GM12878 (cell line): ENCODE data around the gene MAB21L3. TPM values are rescaled to one million over a fixed set of nuclear protein-coding genes. Genes with fewer than 3 reads are reported as not detected.

Experiments used
- ATAC-seq: fragments of 200-7000 bp; cut with Tn5 transposase; 3 replicates; pipeline ENCODE4 v1.9.1; 2020; ENCODE audit warnings: mild to moderate bottlenecking, moderate library complexity
- BruUV-seq: library from RNA; stranded (reverse); fragments of 400-500 nt; replicated peaks from 2 replicates; lab custom pipeline; 2021; lab: Mats Ljungman, UMichigan
- CTCF ChIA-PET: fragments of 300-600 bp; sonication (Branson Sonifier 250); formaldehyde crosslinking; extraction: SDS; loops from one replicate; lab custom pipeline; 2021; ENCODE audit warnings: inconsistent platforms; lab: Yijun Ruan, JAX
- POLR2A ChIA-PET: fragments of 350-600 bp; formaldehyde crosslinking; extraction: SDS; loops from one replicate; lab custom pipeline; 2021; ENCODE audit warnings: inconsistent platforms; lab: Charles Lee
- RAD21 ChIA-PET: fragments of 300-600 bp; sonication (Branson Sonifier 250); formaldehyde crosslinking; loops from one replicate; lab custom pipeline; 2023; ENCODE audit warnings: antibody characterized with exemption; ENCODE audit not compliant: unreplicated experiment; lab: Charles Lee
- SMC1A ChIA-PET: fragments of 300-600 bp; sonication (Branson Sonifier 250); formaldehyde crosslinking; loops from one replicate; lab custom pipeline; 2023; ENCODE audit not compliant: unreplicated experiment, uncharacterized antibody; lab: Charles Lee
- DNase-seq: peaks from one replicate; pipeline ENCODE4 v3.0.0-alpha.2; 2011; ENCODE audit warnings: low read depth, low spot score
- FAIRE-seq: peaks from 3 replicates; lab custom pipeline; 2011; peaks lifted over from hg19 to GRCh38; lab: Jason Lieb, UNC
- H2AFZ ChIP-seq: 2 replicates; pipeline ENCODE4 v1.6.0; 2011; ENCODE audit warnings: low read depth, low read length, control low read depth; ENCODE audit not compliant: control insufficient read depth
- H3K27ac ChIP-seq: 2 replicates; pipeline ENCODE4 v1.5.1; 2011; ENCODE audit warnings: control low read depth; ENCODE audit not compliant: control insufficient read depth, insufficient read depth
- H3K27me3 ChIP-seq, 2 experiments: replicated peaks in 1 of 2; 2 replicates each; pipeline versions ENCODE4 v1.6.0 to v1.6.1; 2011; ENCODE audit warnings: low read length in 1 of 2; ENCODE audit not compliant: control insufficient read depth in 2 of 2, insufficient read depth in 2 of 2
- H3K36me3 ChIP-seq, 2 experiments: 2 replicates each; pipeline ENCODE4 v1.5.1; 2011; ENCODE audit warnings: low read length in 1 of 2; ENCODE audit not compliant: control insufficient read depth in 2 of 2, insufficient read depth in 2 of 2
- H3K4me1 ChIP-seq: 2 replicates; pipeline ENCODE4 v1.6.1; 2011; ENCODE audit warnings: mild to moderate bottlenecking, low read length, moderate library complexity, mixed read lengths; ENCODE audit not compliant: control insufficient read depth, insufficient read depth
- H3K4me2 ChIP-seq: 2 replicates; pipeline ENCODE4 v1.6.0; 2011; ENCODE audit warnings: control low read depth; ENCODE audit not compliant: control insufficient read depth, insufficient read depth
- H3K4me3 ChIP-seq: fragments of 200-600 bp; sonication (generic); 2 replicates; pipeline ENCODE4 v1.5.1; 2016
- H3K79me2 ChIP-seq: 2 replicates; pipeline ENCODE4 v1.6.0; 2011; ENCODE audit warnings: low read length; ENCODE audit not compliant: control insufficient read depth, insufficient read depth
- H3K9ac ChIP-seq: 2 replicates; pipeline ENCODE4 v1.8.0; 2011; ENCODE audit warnings: low read length, control low read depth, mixed read lengths; ENCODE audit not compliant: control insufficient read depth, insufficient read depth
- H3K9me3 ChIP-seq: replicated peaks from 3 replicates; pipeline ENCODE4 v1.5.1; 2011; ENCODE audit warnings: mild to moderate bottlenecking, low read length; ENCODE audit not compliant: control insufficient read depth, insufficient read depth
- H4K20me1 ChIP-seq: 2 replicates; pipeline ENCODE4 v1.6.0; 2011; ENCODE audit not compliant: control insufficient read depth, insufficient read depth
- PAX5 ChIP-seq: IDR thresholded peaks from 2 replicates; pipeline ENCODE4 v1.6.1; 2011; ENCODE audit warnings: low read depth, low read length, borderline replicate concordance
- POU2F2 ChIP-seq: IDR thresholded peaks from 3 replicates; pipeline ENCODE4 v1.6.1; 2011; ENCODE audit warnings: low read depth, mild to moderate bottlenecking, low read length, borderline replicate concordance
- ZZZ3 ChIP-seq: IDR thresholded peaks from 2 replicates; pipeline ENCODE4 v1.6.1; 2011; ENCODE audit warnings: low read depth; ENCODE audit not compliant: control insufficient read depth, insufficient read length
- WGBS: methylation state at CpG from one replicate; pipeline ENCODE4 v1.1.6; 2016; ENCODE audit warnings: low lambda C conversion rate; ENCODE audit not compliant: insufficient replicate concordance, insufficient coverage; ENCODE audit errors: missing lambda C conversion rate; 5-methylcytosine and 5-hydroxymethylcytosine counted together
- in situ Hi-C: fragments of 300-500 bp; cut with MboI; formaldehyde crosslinking; loops from 9 replicates; pipeline ENCODE4 v1.14.3; 2018; ENCODE audit warnings: mixed read lengths
- intact Hi-C: fragments of 100-400 bp; cut with micrococcal nuclease; formaldehyde crosslinking; loops from one replicate; pipeline ENCODE4 v1.14.2; 2022; ENCODE audit not compliant: unreplicated experiment
- polyA plus RNA-seq, 11 experiments: library from polyadenylated mRNA; depleted of rRNA in 4 of 11; unstranded in 6 of 11; stranded (reverse) in 5 of 11; fragments of >200 nt; fragmentation: Nextera tagmentation in 4 of 11; fragmentation: Illumina TruSeq in 1 of 11; extraction: Ambion mirVana in 4 of 11; extraction: Trizol in 1 of 11; gene quantifications; 1 replicate in 1 of 11; 2 replicates in 10 of 11; pipeline versions ENCODE4 v1.2.1 to v1.2.3, GENCODE V29; 2011 to 2016; ENCODE audit warnings: inconsistent platforms in 2 of 11, missing spikeins in 2 of 11, low read depth in 1 of 11
- total RNA-seq, 4 experiments: library from RNA; depleted of rRNA in 3 of 4; stranded (reverse); fragments of >200 nt in 3 of 4; fragmentation: Illumina TruSeq in 1 of 4; extraction: Trizol in 1 of 4; gene quantifications; 2 replicates each; pipeline versions ENCODE4 v1.2.1 to v1.2.3, GENCODE V29; 2013 to 2021
- TF ChIP-seq, protein P1 (sequence below): IDR thresholded peaks from 2 replicates; pipeline ENCODE4 v1.6.1; 2012; ENCODE audit warnings: mild to moderate bottlenecking, low read depth, low read length
- TF ChIP-seq, protein P2 (sequence below): IDR thresholded peaks from 2 replicates; pipeline ENCODE4 v1.6.1; 2011; ENCODE audit warnings: low read depth, mild to moderate bottlenecking, low read length, moderate library complexity, borderline replicate concordance; ENCODE audit errors: extremely low read depth
- TF ChIP-seq, protein P3 (sequence below): fragments of 450-650 bp; IDR thresholded peaks from 2 replicates; pipeline ENCODE4 v1.6.1; 2017; ENCODE audit warnings: mild to moderate bottlenecking, low read depth, inconsistent platforms; ENCODE audit not compliant: poor library complexity, severe bottlenecking

MAB21L3 gene
- total and polyA plus RNA-seq, 10 of the 15 experiments (the other 5 are each of a cell fraction or from before 2014, with no cell fraction given): 0.18 to 18.6 (median 1.3) TPM

DNA sequence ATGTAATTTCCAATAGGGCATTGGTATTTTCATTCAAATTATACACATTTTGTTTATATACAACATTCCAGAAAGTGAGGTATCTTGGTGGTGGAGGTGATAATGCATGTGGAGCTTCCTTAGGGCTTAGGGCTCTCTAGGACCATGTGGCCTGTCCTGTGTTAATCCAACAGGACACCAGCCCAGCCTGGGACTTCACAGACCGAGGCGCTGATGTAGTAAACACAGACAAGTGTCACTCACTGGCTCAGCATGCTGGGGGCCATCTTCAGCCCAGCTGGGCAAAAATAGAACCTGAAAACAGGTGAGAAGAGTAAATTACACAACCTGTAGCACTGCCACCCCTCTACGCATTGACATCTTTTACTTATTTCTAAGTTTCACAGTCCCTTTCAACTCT, 66.7 kb downstream of the MAB21L3 start:
- 46% methylated on average over 3 of the region's 3 CpGs for WGBS
- H3K4me1 ChIP-seq: no peaks in the 10 kb centered on the region
- ATAC-seq (no peak), FAIRE-seq (no peak), DNase-seq (no peak)
- H3K4me2 ChIP-seq: no peak overlapping the region
- no peaks in the 10 kb centered on the region for H3K9me3 ChIP-seq
- H3K4me3 ChIP-seq: no peak overlapping the region
- no peaks in the 10 kb centered on the region for H3K79me2 ChIP-seq
- in situ Hi-C loops (no loop called here), intact Hi-C loops (no loop called here)
- H3K27me3 ChIP-seq: peaks cover 0 to 3% of the 10 kb centered on the region in 2 experiments; a peak in 3 of 4 replicates
- no peak overlapping the region for H3K27ac ChIP-seq
- ChIA-PET CTCF (interaction anchor here (0.7 kb wide), 1 partner anchor 308 kb away, joined by 3 read pairs; no protein-coding TSS in a partner anchor), SMC1A (interaction anchor here (0.6 kb wide), 1 partner anchor 29 kb away, joined by 3 read pairs; no protein-coding TSS in a partner anchor), RAD21 (no interaction called here), POLR2A (no interaction called here)
- TF ChIP-seq POU2F2 (no peak), ZZZ3 (no peak), PAX5 (no peak)
- TF ChIP-seq, protein P1, sequence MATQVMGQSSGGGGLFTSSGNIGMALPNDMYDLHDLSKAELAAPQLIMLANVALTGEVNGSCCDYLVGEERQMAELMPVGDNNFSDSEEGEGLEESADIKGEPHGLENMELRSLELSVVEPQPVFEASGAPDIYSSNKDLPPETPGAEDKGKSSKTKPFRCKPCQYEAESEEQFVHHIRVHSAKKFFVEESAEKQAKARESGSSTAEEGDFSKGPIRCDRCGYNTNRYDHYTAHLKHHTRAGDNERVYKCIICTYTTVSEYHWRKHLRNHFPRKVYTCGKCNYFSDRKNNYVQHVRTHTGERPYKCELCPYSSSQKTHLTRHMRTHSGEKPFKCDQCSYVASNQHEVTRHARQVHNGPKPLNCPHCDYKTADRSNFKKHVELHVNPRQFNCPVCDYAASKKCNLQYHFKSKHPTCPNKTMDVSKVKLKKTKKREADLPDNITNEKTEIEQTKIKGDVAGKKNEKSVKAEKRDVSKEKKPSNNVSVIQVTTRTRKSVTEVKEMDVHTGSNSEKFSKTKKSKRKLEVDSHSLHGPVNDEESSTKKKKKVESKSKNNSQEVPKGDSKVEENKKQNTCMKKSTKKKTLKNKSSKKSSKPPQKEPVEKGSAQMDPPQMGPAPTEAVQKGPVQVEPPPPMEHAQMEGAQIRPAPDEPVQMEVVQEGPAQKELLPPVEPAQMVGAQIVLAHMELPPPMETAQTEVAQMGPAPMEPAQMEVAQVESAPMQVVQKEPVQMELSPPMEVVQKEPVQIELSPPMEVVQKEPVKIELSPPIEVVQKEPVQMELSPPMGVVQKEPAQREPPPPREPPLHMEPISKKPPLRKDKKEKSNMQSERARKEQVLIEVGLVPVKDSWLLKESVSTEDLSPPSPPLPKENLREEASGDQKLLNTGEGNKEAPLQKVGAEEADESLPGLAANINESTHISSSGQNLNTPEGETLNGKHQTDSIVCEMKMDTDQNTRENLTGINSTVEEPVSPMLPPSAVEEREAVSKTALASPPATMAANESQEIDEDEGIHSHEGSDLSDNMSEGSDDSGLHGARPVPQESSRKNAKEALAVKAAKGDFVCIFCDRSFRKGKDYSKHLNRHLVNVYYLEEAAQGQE: no peak
- TF ChIP-seq, protein P2, sequence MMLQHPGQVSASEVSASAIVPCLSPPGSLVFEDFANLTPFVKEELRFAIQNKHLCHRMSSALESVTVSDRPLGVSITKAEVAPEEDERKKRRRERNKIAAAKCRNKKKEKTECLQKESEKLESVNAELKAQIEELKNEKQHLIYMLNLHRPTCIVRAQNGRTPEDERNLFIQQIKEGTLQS: no peak
- TF ChIP-seq, protein P3, sequence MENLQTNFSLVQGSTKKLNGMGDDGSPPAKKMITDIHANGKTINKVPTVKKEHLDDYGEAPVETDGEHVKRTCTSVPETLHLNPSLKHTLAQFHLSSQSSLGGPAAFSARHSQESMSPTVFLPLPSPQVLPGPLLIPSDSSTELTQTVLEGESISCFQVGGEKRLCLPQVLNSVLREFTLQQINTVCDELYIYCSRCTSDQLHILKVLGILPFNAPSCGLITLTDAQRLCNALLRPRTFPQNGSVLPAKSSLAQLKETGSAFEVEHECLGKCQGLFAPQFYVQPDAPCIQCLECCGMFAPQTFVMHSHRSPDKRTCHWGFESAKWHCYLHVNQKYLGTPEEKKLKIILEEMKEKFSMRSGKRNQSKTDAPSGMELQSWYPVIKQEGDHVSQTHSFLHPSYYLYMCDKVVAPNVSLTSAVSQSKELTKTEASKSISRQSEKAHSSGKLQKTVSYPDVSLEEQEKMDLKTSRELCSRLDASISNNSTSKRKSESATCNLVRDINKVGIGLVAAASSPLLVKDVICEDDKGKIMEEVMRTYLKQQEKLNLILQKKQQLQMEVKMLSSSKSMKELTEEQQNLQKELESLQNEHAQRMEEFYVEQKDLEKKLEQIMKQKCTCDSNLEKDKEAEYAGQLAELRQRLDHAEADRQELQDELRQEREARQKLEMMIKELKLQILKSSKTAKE: no peak
- BruUV-seq: no TSS peak
- no peaks in the 10 kb centered on the region for H4K20me1 ChIP-seq
- H3K9ac ChIP-seq: no peak overlapping the region
- H2AFZ ChIP-seq: no peak overlapping the region
- no peaks in the 10 kb centered on the region for H3K36me3 ChIP-seq
